OCI-LY1 (cell line): ENCODE results near the gene NFAT5.

ENCODE experiments used
- H2AFZ ChIP-seq: fragments of 200-600 bp; sonication (generic), shearing (Covaris generic); 2 replicates; pipeline ENCODE4 v1.6.0; 2014; ENCODE audit warnings: antibody characterized with exemption, mild to moderate bottlenecking, low read length
- H3F3A ChIP-seq: fragments of 200-600 bp; sonication (generic), shearing (Covaris generic); 2 replicates; pipeline ENCODE4 v1.6.0; 2014; ENCODE audit warnings: mild to moderate bottlenecking, antibody characterized with exemption, low read length, moderate library complexity; ENCODE audit not compliant: insufficient read depth
- H3K27ac ChIP-seq: fragments of 200-600 bp; sonication (generic); 2 replicates; pipeline ENCODE4 v1.5.1; 2014; ENCODE audit warnings: low read length, mixed run types, mild to moderate bottlenecking, low read depth; ENCODE audit not compliant: poor library complexity, severe bottlenecking
- H3K27me3 ChIP-seq: fragments of 200-600 bp; sonication (generic); 2 replicates; pipeline ENCODE4 v1.6.0; 2014; ENCODE audit warnings: antibody characterized with exemption, mild to moderate bottlenecking, low read length, moderate library complexity; ENCODE audit not compliant: insufficient read depth
- H3K36me3 ChIP-seq: fragments of 200-600 bp; sonication (generic); 2 replicates; pipeline ENCODE4 v1.6.1; 2014; ENCODE audit warnings: mild to moderate bottlenecking, antibody characterized with exemption, low read length, moderate library complexity, mixed read lengths; ENCODE audit not compliant: insufficient read depth
- H3K4me1 ChIP-seq: fragments of 200-600 bp; sonication (generic); 2 replicates; pipeline ENCODE4 v1.5.1; 2014; ENCODE audit warnings: mild to moderate bottlenecking, low read length, moderate library complexity; ENCODE audit not compliant: insufficient read depth, severe bottlenecking
- H3K4me2 ChIP-seq: fragments of 200-600 bp; sonication (generic), shearing (Covaris generic); 2 replicates; pipeline ENCODE4 v1.6.1; 2014; ENCODE audit warnings: low read length
- H3K4me3 ChIP-seq: fragments of 200-600 bp; sonication (generic); 2 replicates; pipeline ENCODE4 v1.5.1; 2014; ENCODE audit warnings: low read length, low read depth, mild to moderate bottlenecking, mixed read lengths; ENCODE audit not compliant: poor library complexity, severe bottlenecking
- H3K79me2 ChIP-seq: fragments of 200-600 bp; shearing (Covaris generic); 2 replicates; pipeline ENCODE4 v1.6.1; 2016; ENCODE audit warnings: mixed run types, low read length, mixed read lengths; ENCODE audit not compliant: insufficient read depth
- H3K9ac ChIP-seq: fragments of 200-600 bp; sonication (generic), shearing (Covaris generic); 2 replicates; pipeline ENCODE4 v1.6.1; 2014; ENCODE audit warnings: mild to moderate bottlenecking, low read length, mixed read lengths
- H3K9me2 ChIP-seq: fragments of 200-600 bp; sonication (generic), shearing (Covaris generic); 2 replicates; pipeline ENCODE4 v1.6.1; 2014; ENCODE audit warnings: low read depth, mild to moderate bottlenecking, low read length, mixed read lengths
- H3K9me3 ChIP-seq: fragments of 200-600 bp; shearing (Covaris generic); 2 replicates; pipeline ENCODE4 v1.6.1; 2014; ENCODE audit warnings: low read length, mixed read lengths
- H4K20me1 ChIP-seq: fragments of 200-600 bp; sonication (generic), shearing (Covaris generic); 2 replicates; pipeline ENCODE4 v1.6.0; 2016; ENCODE audit warnings: mild to moderate bottlenecking, low read length; ENCODE audit not compliant: insufficient read depth
- EZH2 ChIP-seq: fragments of 200-600 bp; sonication (generic), shearing (Covaris generic); IDR thresholded peaks from 2 replicates; pipeline ENCODE4 v1.8.0; 2017; ENCODE audit warnings: borderline replicate concordance, mixed run types, mild to moderate bottlenecking, antibody characterized with exemption, low read length, moderate library complexity, mixed read lengths
- TF ChIP-seq, protein P1 (sequence below): fragments of 200-600 bp; sonication (generic), shearing (Covaris generic); IDR thresholded peaks from 2 replicates; pipeline ENCODE4 v1.5.1; 2017; ENCODE audit warnings: mild to moderate bottlenecking, antibody characterized with exemption, low read length, moderate library complexity, mixed read lengths

NFAT5 gene

DNA sequence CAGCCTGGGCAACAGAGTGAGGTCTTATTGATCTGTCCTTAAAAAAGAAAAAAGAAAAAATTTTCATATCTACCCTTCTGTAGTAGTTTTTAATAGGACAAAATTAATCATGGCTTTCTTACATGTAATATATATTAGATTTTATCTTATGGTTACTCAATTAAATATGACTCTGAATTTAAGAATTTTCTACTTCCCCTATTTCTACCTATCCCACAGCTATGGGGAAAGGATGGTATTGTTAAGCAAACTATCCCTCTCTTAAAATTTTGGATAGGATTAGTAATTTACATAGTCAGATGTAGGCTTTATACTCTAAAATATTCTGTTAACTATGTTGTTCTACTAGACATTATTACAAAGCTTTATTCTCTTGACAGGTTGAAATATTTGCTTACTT, 98.1 kb downstream of the NFAT5 start:
- no peak overlapping the region for H3K9ac ChIP-seq
- no peaks in the 10 kb centered on the region for H3K4me1 ChIP-seq
- H3K4me3 ChIP-seq, result no peak overlapping the region
- no peaks in the 10 kb centered on the region for H3K79me2 ChIP-seq
- no peak for TF ChIP-seq EZH2
- TF ChIP-seq, protein P1, sequence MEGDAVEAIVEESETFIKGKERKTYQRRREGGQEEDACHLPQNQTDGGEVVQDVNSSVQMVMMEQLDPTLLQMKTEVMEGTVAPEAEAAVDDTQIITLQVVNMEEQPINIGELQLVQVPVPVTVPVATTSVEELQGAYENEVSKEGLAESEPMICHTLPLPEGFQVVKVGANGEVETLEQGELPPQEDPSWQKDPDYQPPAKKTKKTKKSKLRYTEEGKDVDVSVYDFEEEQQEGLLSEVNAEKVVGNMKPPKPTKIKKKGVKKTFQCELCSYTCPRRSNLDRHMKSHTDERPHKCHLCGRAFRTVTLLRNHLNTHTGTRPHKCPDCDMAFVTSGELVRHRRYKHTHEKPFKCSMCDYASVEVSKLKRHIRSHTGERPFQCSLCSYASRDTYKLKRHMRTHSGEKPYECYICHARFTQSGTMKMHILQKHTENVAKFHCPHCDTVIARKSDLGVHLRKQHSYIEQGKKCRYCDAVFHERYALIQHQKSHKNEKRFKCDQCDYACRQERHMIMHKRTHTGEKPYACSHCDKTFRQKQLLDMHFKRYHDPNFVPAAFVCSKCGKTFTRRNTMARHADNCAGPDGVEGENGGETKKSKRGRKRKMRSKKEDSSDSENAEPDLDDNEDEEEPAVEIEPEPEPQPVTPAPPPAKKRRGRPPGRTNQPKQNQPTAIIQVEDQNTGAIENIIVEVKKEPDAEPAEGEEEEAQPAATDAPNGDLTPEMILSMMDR, result no peak
- no peaks in the 10 kb centered on the region for H3K9me3 ChIP-seq
- no peaks in the 10 kb centered on the region for H3K27me3 ChIP-seq
- no peaks in the 10 kb centered on the region for H4K20me1 ChIP-seq
- no peak overlapping the region for H2AFZ ChIP-seq
- H3K4me2 ChIP-seq, result no peak overlapping the region
- peaks cover 28% of the 10 kb centered on the region for H3K36me3 ChIP-seq
- no peaks in the 10 kb centered on the region for H3K9me2 ChIP-seq
- H3K27ac ChIP-seq, result no peak overlapping the region
- no peaks in the 10 kb centered on the region for H3F3A ChIP-seq

DNA sequence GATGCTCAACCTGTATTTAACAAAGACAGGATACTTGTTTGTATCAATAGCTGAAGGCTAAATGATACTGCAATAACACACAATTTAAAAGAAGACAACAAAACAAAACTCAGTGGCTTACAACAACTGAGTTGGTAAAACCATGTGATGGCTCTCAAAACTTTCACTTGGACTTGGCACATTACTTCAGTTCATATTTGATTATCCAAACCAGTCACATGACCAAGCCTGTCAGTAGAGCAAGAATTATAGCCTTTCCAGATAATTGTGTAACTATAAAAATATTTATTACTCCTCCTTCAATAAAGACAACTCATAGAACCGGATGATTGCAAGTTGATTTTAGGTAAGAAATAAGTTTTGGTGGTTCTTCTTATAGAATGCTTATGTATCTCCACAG, 103.8 kb downstream of the NFAT5 start:
- Histone ChIP-seq H2AFZ (no peak overlapping the region), H3K36me3 (peaks cover 49% of the 10 kb centered on the region), H3K9me3 (no peaks in the 10 kb centered on the region)

DNA sequence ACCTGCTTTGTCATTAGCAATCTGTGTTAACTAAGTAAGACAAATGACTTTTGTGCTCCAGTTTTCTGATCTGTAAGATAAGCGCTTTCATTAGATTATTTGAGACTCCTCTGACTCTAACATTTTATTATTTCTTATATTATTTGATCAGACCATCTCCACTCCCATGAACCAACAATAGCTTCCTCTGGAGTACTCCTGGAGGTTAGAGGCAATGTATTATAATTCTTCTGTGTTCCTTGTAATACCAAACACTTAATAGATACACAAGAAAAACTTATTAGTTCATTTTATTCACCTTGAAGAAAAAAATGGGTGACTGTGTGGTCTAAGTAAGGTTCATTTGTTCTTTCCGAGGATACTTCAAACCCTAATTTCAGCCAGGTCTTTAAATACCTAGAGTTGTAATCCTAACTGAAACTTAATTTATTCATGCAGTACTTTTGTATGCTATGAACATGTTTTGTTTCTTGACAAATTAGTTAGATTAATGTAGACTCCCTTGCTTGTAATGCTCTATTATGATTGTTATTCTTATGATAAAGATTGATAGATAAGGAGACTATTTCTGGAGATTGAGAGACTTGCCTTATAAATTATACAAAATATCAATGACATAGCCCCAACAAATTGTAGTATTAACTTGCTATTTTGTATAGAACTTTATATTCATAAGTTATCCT, 106.7 kb downstream of the NFAT5 start:
- Histone ChIP-seq H2AFZ (no peak overlapping the region), H3K4me3 (no peak overlapping the region), H3K27me3 (no peaks in the 10 kb centered on the region), H3K27ac (no peak overlapping the region), H3K79me2 (no peaks in the 10 kb centered on the region), H3F3A (no peaks in the 10 kb centered on the region), H3K9me3 (no peaks in the 10 kb centered on the region), H3K4me1 (no peaks in the 10 kb centered on the region), H3K4me2 (no peak overlapping the region), H3K36me3 (peaks cover 62% of the 10 kb centered on the region), H4K20me1 (no peaks in the 10 kb centered on the region), H3K9me2 (no peaks in the 10 kb centered on the region), H3K9ac (no peak overlapping the region)
- TF ChIP-seq, protein P1, result no peak
- TF ChIP-seq EZH2, result no peak

More for the DNA sequence above, 103.8 kb downstream of the NFAT5 start:
- Histone ChIP-seq H3K4me3 (no peak overlapping the region), H3K79me2 (no peaks in the 10 kb centered on the region), H4K20me1 (no peaks in the 10 kb centered on the region), H3K9me2 (no peaks in the 10 kb centered on the region), H3K27ac (no peak overlapping the region), H3K27me3 (no peaks in the 10 kb centered on the region), H3K4me1 (no peaks in the 10 kb centered on the region), H3K9ac (no peak overlapping the region), H3F3A (no peaks in the 10 kb centered on the region), H3K4me2 (no peak overlapping the region)
- TF ChIP-seq, protein P1, result no peak
- TF ChIP-seq EZH2, result no peak
